Parathyroid adenoma (tissue), 2 donors: ENCODE measurements around the gene SOX5.

ENCODE experiments used
- H2AFZ ChIP-seq: fragments of 300-600 bp; sonication (generic); one replicate; pipeline ENCODE4 v1.7.0; 2017; ENCODE audit warnings: antibody characterized with exemption, mild to moderate bottlenecking
- H3K27ac ChIP-seq: fragments of 300-600 bp; sonication (generic); one replicate; pipeline ENCODE4 v1.7.0; 2017
- H3K27me3 ChIP-seq: fragments of 300-600 bp; sonication (generic); one replicate; pipeline ENCODE4 v1.7.0; 2017; ENCODE audit warnings: low read length; ENCODE audit not compliant: control insufficient read depth, insufficient read depth
- H3K36me3 ChIP-seq: fragments of 300-600 bp; sonication (generic); one replicate; pipeline ENCODE4 v1.7.0; 2017; ENCODE audit warnings: low read length; ENCODE audit not compliant: control insufficient read depth, insufficient read depth
- H3K4me1 ChIP-seq: fragments of 300-600 bp; sonication (generic); one replicate; pipeline ENCODE4 v1.7.0; 2017; ENCODE audit warnings: control low read depth
- H3K4me2 ChIP-seq: fragments of 300-600 bp; sonication (generic); one replicate; pipeline ENCODE4 v1.7.0; 2017; ENCODE audit warnings: low read length
- H3K4me3 ChIP-seq: fragments of 300-600 bp; sonication (generic); one replicate; pipeline ENCODE4 v1.7.0; 2017; ENCODE audit warnings: low read depth, low read length
- H3K79me2 ChIP-seq: fragments of 300-600 bp; sonication (generic); one replicate; pipeline ENCODE4 v1.7.0; 2017; ENCODE audit warnings: control low read depth
- H3K9ac ChIP-seq: fragments of 300-600 bp; sonication (generic); one replicate; pipeline ENCODE4 v1.7.0; 2017; ENCODE audit warnings: mild to moderate bottlenecking
- H3K9me3 ChIP-seq: fragments of 300-600 bp; sonication (generic); one replicate; pipeline ENCODE4 v1.7.0; 2017; ENCODE audit warnings: low read length; ENCODE audit not compliant: control insufficient read depth
- CTCF ChIP-seq: fragments of 300-600 bp; sonication (generic); IDR thresholded peaks from one replicate; pipeline ENCODE4 v1.7.0; 2017; ENCODE audit warnings: antibody characterized with exemption, mild to moderate bottlenecking
- donor health status: primary hyperparathyroidism.

SOX5 gene

DNA sequence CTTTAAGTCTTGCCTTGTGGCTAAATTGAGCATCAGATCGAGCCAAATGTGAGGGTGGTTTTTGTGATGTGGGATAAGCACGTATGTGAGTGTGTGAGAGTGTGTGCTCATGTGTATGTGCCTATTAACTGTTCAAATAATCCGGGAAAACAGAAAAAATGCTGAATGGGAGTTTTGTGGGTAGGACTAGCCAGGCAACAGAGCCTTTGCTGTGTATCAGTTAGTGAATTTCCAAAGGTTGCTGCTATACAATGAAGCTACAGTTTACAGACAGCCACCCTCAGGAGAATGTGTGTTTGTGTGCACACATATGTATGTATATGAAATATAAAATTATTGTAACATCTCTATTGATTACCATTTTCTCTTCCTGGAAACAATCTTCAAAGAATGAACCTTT lies 154.0 kb downstream of the SOX5 start:
- Histone ChIP-seq H3K27me3 (no peaks in the 10 kb centered on the region), H3K4me3 (no peak overlapping the region), H3K4me1 (no peaks in the 10 kb centered on the region), H3K27ac (no peak overlapping the region), H3K9ac (no peak overlapping the region), H3K9me3 (no peaks in the 10 kb centered on the region), H2AFZ (no peak overlapping the region), H3K79me2 (no peaks in the 10 kb centered on the region), H3K36me3 (no peaks in the 10 kb centered on the region), H3K4me2 (no peak overlapping the region)
- TF ChIP-seq CTCF: no peak

GRCh38 chr12:23781118-23781517 lies 168.4 kb downstream of the SOX5 start:
- no peaks in the 10 kb centered on the region for H3K9me3 ChIP-seq
- H3K36me3 ChIP-seq: no peaks in the 10 kb centered on the region
- H3K4me3 ChIP-seq: no peak overlapping the region
- no peaks in the 10 kb centered on the region for H3K27me3 ChIP-seq
- no peaks in the 10 kb centered on the region for H3K4me1 ChIP-seq
- no peak overlapping the region for H3K27ac ChIP-seq
- no peak overlapping the region for H3K9ac ChIP-seq
- no peak overlapping the region for H2AFZ ChIP-seq
- no peak overlapping the region for H3K4me2 ChIP-seq
- H3K79me2 ChIP-seq: no peaks in the 10 kb centered on the region
- TF ChIP-seq CTCF: no peak

DNA sequence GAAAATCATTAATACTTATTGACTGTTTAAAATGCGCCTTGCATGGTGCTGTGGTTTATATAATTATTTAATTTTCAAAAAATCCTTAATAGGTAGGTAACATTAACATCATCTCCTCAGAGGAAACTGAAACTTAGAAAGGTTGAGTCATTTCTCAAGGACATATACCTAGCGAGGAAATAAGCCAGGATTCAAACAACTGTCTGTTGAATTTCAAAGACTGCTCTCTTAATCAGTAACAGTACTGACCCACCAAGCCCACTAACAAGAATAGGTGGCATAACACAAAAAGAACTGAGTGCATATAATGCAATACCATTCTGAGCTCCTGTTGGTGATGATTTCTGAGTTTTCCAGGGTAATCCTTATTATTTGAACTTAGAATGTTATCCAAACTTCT lies 174.3 kb downstream of the SOX5 start:
- no peaks in the 10 kb centered on the region for H3K36me3 ChIP-seq
- H3K9ac ChIP-seq: no peak overlapping the region
- H3K27me3 ChIP-seq: no peaks in the 10 kb centered on the region
- H2AFZ ChIP-seq: no peak overlapping the region
- H3K27ac ChIP-seq: no peak overlapping the region
- no peak for TF ChIP-seq CTCF
- H3K79me2 ChIP-seq: no peaks in the 10 kb centered on the region
- no peaks in the 10 kb centered on the region for H3K4me1 ChIP-seq
- H3K4me3 ChIP-seq: no peak overlapping the region
- no peak overlapping the region for H3K4me2 ChIP-seq
- no peaks in the 10 kb centered on the region for H3K9me3 ChIP-seq

GRCh38 chr12:23771240-23771949 lies 178.1 kb downstream of the SOX5 start:
- no peak overlapping the region for H3K4me2 ChIP-seq
- H3K4me3 ChIP-seq: no peak overlapping the region
- no peaks in the 10 kb centered on the region for H3K27me3 ChIP-seq
- no peaks in the 10 kb centered on the region for H3K9me3 ChIP-seq
- H3K36me3 ChIP-seq: no peaks in the 10 kb centered on the region
- no peaks in the 10 kb centered on the region for H3K79me2 ChIP-seq
- no peak overlapping the region for H2AFZ ChIP-seq
- H3K27ac ChIP-seq: no peak overlapping the region
- H3K4me1 ChIP-seq: no peaks in the 10 kb centered on the region
- H3K9ac ChIP-seq: no peak overlapping the region
- no peak for TF ChIP-seq CTCF
